ENCODE results near the gene TCN2.

TCN2 gene

DNA sequence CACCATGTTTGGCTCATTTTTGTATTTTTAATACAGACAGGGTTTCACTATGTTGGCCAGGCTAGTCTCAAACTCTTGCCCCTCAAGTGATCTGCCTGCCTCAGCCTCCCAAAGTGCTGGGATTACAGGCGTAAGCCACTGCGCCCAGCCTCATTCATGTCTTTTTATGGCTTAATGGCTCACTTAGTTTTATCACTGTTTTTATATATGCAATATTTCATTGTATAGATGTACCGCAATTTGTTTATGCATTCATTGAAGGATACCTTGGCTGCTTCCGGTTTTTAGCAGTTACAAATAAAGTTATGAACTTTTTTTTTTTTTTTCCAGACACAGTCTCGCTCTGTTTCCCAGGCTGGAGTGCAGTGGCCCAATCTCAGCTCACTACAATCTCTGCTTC, 5.5 kb upstream of the TCN2 start:
- no peak overlapping the region for H3K4me3 ChIP-seq (ENCODE audit: low read depth, low read length)
- in situ Hi-C loops (cut with HindIII; ENCODE audit: low sequenced_read_pairs) = no loop called here
- DNase-seq (ENCODE audit: low read depth, low spot score) = no peak
- no peak for TF ChIP-seq CTCF (IDR thresholded peaks at IDR 0.05; ENCODE audit: low read depth, low read length)

DNA sequence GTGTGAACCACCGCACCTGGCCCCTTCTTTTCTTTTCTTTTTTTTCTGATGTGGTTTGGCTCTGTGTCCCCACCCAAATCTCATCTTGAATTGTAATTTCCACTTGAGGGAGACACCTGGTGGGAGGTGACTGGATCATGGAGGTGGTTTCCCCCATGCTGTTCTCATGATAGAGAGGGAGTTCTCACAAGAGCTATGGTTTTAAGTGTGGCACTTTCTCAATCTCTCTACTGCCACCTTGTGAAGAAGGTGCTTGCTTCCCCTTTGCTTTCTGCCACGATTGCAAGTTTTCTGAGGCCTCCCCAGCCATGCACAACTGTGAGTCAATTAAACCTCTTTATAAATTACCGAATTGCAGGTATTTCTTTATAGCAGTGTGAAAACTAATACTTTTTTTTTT, 4.9 kb upstream of the TCN2 start:
- peak; percentile 57 for TF ChIP-seq CTCF (IDR thresholded peaks at IDR 0.05; ENCODE audit: low read depth, low read length)
- DNase-seq (ENCODE audit: low read depth, low spot score) = peak; percentile 19
- in situ Hi-C loops (cut with HindIII; ENCODE audit: low sequenced_read_pairs) = no loop called here

DNA sequence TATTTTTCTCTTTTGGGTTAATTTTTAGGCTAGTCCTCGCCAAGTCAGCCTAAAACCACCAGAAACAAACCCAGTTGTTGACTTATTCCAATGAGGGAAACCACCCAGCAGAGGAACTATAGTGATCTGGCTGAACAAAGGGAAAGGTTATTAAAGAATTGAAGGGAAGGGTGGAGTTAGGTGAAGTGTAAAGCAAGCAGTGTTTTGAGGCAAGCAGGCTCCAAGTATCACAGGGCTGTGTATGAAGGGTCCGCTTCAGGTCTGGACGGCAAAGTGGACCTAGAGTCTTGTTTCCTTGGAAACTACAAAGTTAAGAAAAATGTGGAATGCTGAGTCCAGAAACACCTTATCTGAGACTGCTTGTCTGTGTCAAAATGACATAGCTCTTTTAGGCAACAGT, 3.2 kb upstream of the TCN2 start:
- in situ Hi-C loops (cut with HindIII; ENCODE audit: low sequenced_read_pairs) = no loop called here
- DNase-seq (ENCODE audit: low read depth, low spot score) = no peak
- no peak for TF ChIP-seq CTCF (IDR thresholded peaks at IDR 0.05; ENCODE audit: low read depth, low read length)
- no peak overlapping the region for H3K4me3 ChIP-seq (ENCODE audit: low read depth, low read length)

More for the DNA sequence above, 4.9 kb upstream of the TCN2 start:
- no peak overlapping the region for H3K4me3 ChIP-seq (ENCODE audit: low read depth, low read length)

DNA sequence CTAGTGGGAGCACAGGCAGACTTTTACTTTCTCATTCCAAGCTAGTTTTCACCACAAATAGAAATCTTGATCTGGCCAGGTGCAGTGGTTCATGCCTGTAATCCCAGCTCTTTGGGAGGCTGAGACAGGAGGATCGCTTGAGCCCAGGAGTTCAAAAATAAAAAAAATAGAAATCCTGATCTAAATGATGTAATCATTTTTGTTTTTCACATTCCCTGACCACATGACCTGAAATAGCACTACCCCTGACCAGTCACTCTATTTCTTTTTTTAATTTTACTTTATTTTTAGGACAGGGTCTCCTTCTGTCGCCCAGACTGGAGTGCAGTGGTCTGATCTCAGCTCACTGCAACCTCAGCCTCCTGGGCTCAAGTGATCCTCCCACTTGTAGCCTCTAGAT, 2.3 kb upstream of the TCN2 start:
- TF ChIP-seq CTCF (IDR thresholded peaks at IDR 0.05; ENCODE audit: low read depth, low read length) = no peak
- no peak for DNase-seq (ENCODE audit: low read depth, low spot score)
- H3K4me3 ChIP-seq (ENCODE audit: low read depth, low read length) = no peak overlapping the region
- in situ Hi-C loops (cut with HindIII; ENCODE audit: low sequenced_read_pairs) = no loop called here

DNA sequence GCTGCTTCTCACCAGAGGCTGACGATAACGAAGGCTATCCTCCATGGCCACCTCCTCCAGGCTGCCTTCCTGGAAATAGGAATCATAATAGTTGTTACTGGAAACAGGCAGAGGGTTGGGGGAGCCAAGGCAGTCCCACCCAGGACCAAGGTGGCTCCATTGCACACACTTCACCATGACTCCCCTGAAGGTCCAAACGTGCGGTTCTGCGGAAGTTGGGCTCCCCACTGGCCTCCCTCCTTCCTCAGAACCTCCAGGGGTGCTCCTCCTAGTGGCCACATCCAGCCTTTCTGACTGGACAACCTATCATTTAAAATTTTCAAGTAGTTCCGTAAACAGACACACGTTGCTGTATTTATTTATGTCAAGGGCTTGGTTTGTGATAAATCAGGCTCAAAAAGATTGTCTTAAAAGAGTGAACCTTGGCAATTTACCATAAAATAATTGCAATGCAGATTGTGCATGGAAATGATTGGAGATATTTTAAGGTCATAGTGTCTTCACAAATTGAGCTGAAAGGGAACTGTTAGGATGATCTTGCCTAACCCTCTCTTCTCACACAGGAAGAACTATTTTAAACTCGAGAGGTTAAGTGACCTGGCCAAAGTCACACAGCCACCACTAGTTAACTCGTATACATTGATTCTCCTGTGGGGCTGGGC, 1.4 kb upstream of the TCN2 start:
- in situ Hi-C loops (cut with HindIII; ENCODE audit: low sequenced_read_pairs) = no loop called here
- DNase-seq (ENCODE audit: low read depth, low spot score) = peak; percentile 45
- H3K4me3 ChIP-seq (ENCODE audit: low read depth, low read length) = peak overlapping the region; percentile 51
- peak; percentile 73 for TF ChIP-seq CTCF (IDR thresholded peaks at IDR 0.05; ENCODE audit: low read depth, low read length)

- in situ Hi-C loops (cut with HindIII; ENCODE audit: low sequenced_read_pairs) = no loop called here
- peak overlapping the region; percentile 51 for H3K4me3 ChIP-seq (ENCODE audit: low read depth, low read length)
- no peak for DNase-seq (ENCODE audit: low read depth, low spot score)
- no peak for TF ChIP-seq CTCF (IDR thresholded peaks at IDR 0.05; ENCODE audit: low read depth, low read length)
These were observed 441 bp downstream of the TCN2 start for GRCh38 chr22:30607300-30607930.
